ENCODE results near the gene UGT1A10. TPM values are rescaled to one million over a fixed set of nuclear protein-coding genes. Genes with fewer than 3 reads are reported as not detected.

The UGT1A10 gene
- total and polyA plus RNA-seq, 2 donors (not counting 3 experiments of a cell fraction or from before 2014, with no cell fraction given), result not detected

DNA sequence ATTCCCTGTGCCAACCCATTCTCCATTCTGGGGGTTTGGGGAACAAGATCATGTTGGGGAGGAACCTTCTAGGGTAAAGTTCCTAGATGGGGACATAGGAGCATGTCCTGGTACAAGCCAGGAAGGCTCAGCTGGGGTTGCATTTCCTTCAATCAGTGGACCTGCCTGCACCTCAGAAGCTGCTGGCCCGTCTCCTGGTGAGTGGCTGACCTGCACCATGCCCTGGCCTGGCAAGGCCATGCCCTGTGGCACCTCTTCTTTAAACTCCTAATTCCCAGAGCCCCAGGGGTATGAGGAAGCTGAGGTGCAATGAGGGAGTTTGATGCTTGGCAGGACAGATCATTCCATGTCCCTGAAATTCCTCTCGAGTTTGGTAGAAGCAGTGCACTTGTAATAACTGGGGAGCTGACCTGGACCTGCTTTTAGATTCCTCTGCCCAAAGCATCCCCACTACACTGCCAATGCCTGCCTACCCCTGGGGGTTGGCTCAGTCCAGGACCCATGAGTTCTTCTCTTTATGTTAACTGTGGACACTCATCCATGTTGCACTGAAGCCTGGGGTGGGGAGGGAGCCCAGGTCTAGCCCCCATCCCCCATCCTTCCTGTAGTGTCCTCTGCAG lies 167.2 kb downstream of the UGT1A10 start:
- dilution Hi-C loops (cut with MboI; ENCODE audit: extremely low pct_ligation_motif_present, low sequenced_read_pairs), result no loop called here
- Histone ChIP-seq H3K27me3 (ENCODE audit: control insufficient read depth in 2 of 2, insufficient read depth in 2 of 2, low read length in 2 of 2) (no peaks in the 10 kb centered on the region), H3K27ac (ENCODE audit: insufficient read depth, low read depth, low read length) (no peak overlapping the region), H3K9me3 (replicated peaks; ENCODE audit: control insufficient read depth, insufficient read depth, low read length) (no peaks in the 10 kb centered on the region), H3K9ac (replicated peaks; ENCODE audit: extremely low read depth, insufficient read depth, low read length) (no peak overlapping the region), H3K4me1 (ENCODE audit: control insufficient read depth, extremely low read depth, insufficient read depth, low read length) (no peaks in the 10 kb centered on the region), H3K9me1 (replicated peaks; ENCODE audit: control insufficient read depth, extremely low read depth, insufficient read depth, low read length) (no peaks in the 10 kb centered on the region), H3K4me3 (replicated peaks in 1 of 3; ENCODE audit: insufficient read depth in 1 of 3, low read depth in 1 of 3, low read length in 3 of 3) (no peak overlapping the region), H2AFZ (ENCODE audit: low read depth, low read length) (no peak overlapping the region), H3K36me3 (ENCODE audit: control insufficient read depth in 2 of 2, extremely low read depth in 1 of 2, insufficient read depth in 2 of 2, low read length in 2 of 2) (no peaks in the 10 kb centered on the region), H3K4me2 (ENCODE audit: insufficient read depth, low read length) (no peak overlapping the region), H3K79me2 (ENCODE audit: control insufficient read depth, insufficient read depth, low read length) (no peaks in the 10 kb centered on the region), H4K20me1 (replicated peaks; ENCODE audit: control insufficient read depth, extremely low read depth, insufficient read depth, low read length) (no peaks in the 10 kb centered on the region)
- no peak for DNase-seq (ENCODE audit: low read depth, low spot score)
- intact Hi-C loops (cut with micrococcal nuclease), result no loop called here
- BruUV-seq (replicated peaks), result no TSS peak
- no peak for FAIRE-seq
- TF ChIP-seq, protein P1, sequence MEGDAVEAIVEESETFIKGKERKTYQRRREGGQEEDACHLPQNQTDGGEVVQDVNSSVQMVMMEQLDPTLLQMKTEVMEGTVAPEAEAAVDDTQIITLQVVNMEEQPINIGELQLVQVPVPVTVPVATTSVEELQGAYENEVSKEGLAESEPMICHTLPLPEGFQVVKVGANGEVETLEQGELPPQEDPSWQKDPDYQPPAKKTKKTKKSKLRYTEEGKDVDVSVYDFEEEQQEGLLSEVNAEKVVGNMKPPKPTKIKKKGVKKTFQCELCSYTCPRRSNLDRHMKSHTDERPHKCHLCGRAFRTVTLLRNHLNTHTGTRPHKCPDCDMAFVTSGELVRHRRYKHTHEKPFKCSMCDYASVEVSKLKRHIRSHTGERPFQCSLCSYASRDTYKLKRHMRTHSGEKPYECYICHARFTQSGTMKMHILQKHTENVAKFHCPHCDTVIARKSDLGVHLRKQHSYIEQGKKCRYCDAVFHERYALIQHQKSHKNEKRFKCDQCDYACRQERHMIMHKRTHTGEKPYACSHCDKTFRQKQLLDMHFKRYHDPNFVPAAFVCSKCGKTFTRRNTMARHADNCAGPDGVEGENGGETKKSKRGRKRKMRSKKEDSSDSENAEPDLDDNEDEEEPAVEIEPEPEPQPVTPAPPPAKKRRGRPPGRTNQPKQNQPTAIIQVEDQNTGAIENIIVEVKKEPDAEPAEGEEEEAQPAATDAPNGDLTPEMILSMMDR (IDR thresholded peaks at IDR 0.05; ENCODE audit: extremely low read depth in 1 of 2, insufficient read depth in 1 of 2, low read depth in 1 of 2, low read length in 2 of 2), result no peak
- no peak for TF ChIP-seq MYC (IDR thresholded peaks at IDR 0.05; ENCODE audit: low read depth, low read length)
- no peak for TF ChIP-seq FOS (IDR thresholded peaks at IDR 0.05; ENCODE audit: borderline replicate concordance, insufficient read depth, low read length)
- no peak for TF ChIP-seq POLR2AphosphoS5 (IDR thresholded peaks at IDR 0.05; ENCODE audit: insufficient read depth, low read depth, low read length)
- no peak for TF ChIP-seq EZH2 (IDR thresholded peaks at IDR 0.05; ENCODE audit: borderline replicate concordance, low read depth, low read length, severe bottlenecking)
- no peak for TF ChIP-seq JUN (IDR thresholded peaks at IDR 0.05; ENCODE audit: borderline replicate concordance, insufficient read depth, insufficient read length, low read depth)
- TF ChIP-seq, protein P2, sequence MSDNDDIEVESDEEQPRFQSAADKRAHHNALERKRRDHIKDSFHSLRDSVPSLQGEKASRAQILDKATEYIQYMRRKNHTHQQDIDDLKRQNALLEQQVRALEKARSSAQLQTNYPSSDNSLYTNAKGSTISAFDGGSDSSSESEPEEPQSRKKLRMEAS (IDR thresholded peaks at IDR 0.05; ENCODE audit: insufficient read depth, insufficient read length), result no peak
- TF ChIP-seq GATA2 (IDR thresholded peaks at IDR 0.05; ENCODE audit: insufficient read depth, insufficient read length, low read depth, low read length), result no peak
- no peak for TF ChIP-seq POLR2A (IDR thresholded peaks at IDR 0.05; ENCODE audit: low read depth, low read length)
- ChIA-PET POLR2A (no interaction called here), CTCF (no interaction called here)
